Loucy (cell line): ENCODE results near the gene MACROD2.

ENCODE experiments used
- CTCF ChIP-seq: fragments of 200-600 bp; sonication (generic); conservative IDR thresholded peaks from 2 replicates; pipeline ENCODE4 v1.5.1; 2014; ENCODE audit warnings: mild to moderate bottlenecking, antibody characterized with exemption, low read length
- EZH2phosphoT487 ChIP-seq: fragments of 200-600 bp; IDR thresholded peaks from 2 replicates; pipeline ENCODE4 v1.6.1; 2018; ENCODE audit warnings: antibody characterized with exemption, mild to moderate bottlenecking, moderate library complexity, borderline replicate concordance

- TF ChIP-seq CTCF (no peak), EZH2phosphoT487 (no peak)
Observed at GRCh38 chr20:14612391-14612790, 617.1 kb downstream of the MACROD2 start.
